Endothelial cell of umbilical vein (primary cell): ENCODE measurements around the gene ADPRH. TPM values are rescaled to one million over a fixed set of nuclear protein-coding genes. Genes with fewer than 3 reads are reported as not detected.

ENCODE experiments used
- BruUV-seq: library from RNA; stranded (reverse); fragments of 400-500 nt; replicated peaks from 2 replicates; lab custom pipeline; 2021; lab: Mats Ljungman, UMichigan
- CTCF ChIA-PET: fragments of 300-600, 350-600 bp; sonication (Branson Sonifier 250); formaldehyde crosslinking; loops from one replicate; lab custom pipeline; 2021; ENCODE audit warnings: antibody characterized with exemption, inconsistent platforms; lab: Charles Lee
- POLR2A ChIA-PET: fragments of 300-600, 350-600 bp; sonication (Branson Sonifier 250); formaldehyde crosslinking; loops from one replicate; lab custom pipeline; 2021; ENCODE audit warnings: antibody characterized with exemption, inconsistent platforms; lab: Charles Lee
- DNase-seq: peaks from one replicate; pipeline ENCODE4 v3.0.0-alpha.2; 2011; ENCODE audit warnings: low read depth, low spot score
- FAIRE-seq: peaks from 2 replicates; lab custom pipeline; 2011; peaks lifted over from hg19 to GRCh38; lab: Jason Lieb, UNC
- H2AFZ ChIP-seq: 2 replicates; pipeline ENCODE4 v1.6.0; 2012; ENCODE audit warnings: low read depth, low read length, control low read depth, inconsistent platforms
- H3K27ac ChIP-seq: 2 replicates; pipeline ENCODE4 v1.5.1; 2011; ENCODE audit warnings: low read depth, mild to moderate bottlenecking, control low read depth, low read length, moderate library complexity; ENCODE audit not compliant: insufficient read depth
- H3K27me3 ChIP-seq, 2 experiments: 2 replicates each; pipeline versions ENCODE4 v1.6.0 to v1.6.1; 2011; ENCODE audit warnings: low read length in 2 of 2, mixed read lengths in 1 of 2; ENCODE audit not compliant: control insufficient read depth in 2 of 2, insufficient read depth in 2 of 2
- H3K36me3 ChIP-seq, 2 experiments: 2 replicates in 1 of 2; 3 replicates in 1 of 2; pipeline ENCODE4 v1.5.1; 2011; ENCODE audit warnings: low read length in 2 of 2, mild to moderate bottlenecking in 1 of 2, moderate library complexity in 1 of 2; ENCODE audit not compliant: control insufficient read depth in 2 of 2, insufficient read depth in 2 of 2; ENCODE audit errors: extremely low read depth in 1 of 2
- H3K4me1 ChIP-seq: 3 replicates; pipeline ENCODE4 v1.5.1; 2011; ENCODE audit warnings: mild to moderate bottlenecking, low read length; ENCODE audit not compliant: control insufficient read depth, insufficient read depth; ENCODE audit errors: extremely low read depth
- H3K4me2 ChIP-seq: 2 replicates; pipeline ENCODE4 v1.6.1; 2011; ENCODE audit warnings: low read length, control low read depth, mixed read lengths; ENCODE audit not compliant: insufficient read depth
- H3K4me3 ChIP-seq, 3 experiments: fragments of 200-600 bp in 1 of 3; sonication (generic), shearing (Covaris generic) in 1 of 3; replicated peaks in 1 of 3; 2 replicates each; pipeline ENCODE4 v1.5.1; 2011 to 2016; ENCODE audit warnings: control low read depth in 3 of 3, low read length in 3 of 3, mild to moderate bottlenecking in 2 of 3, inconsistent platforms in 1 of 3, low read depth in 1 of 3, moderate library complexity in 1 of 3; ENCODE audit not compliant: insufficient read depth in 1 of 3
- H3K79me2 ChIP-seq: 2 replicates; pipeline ENCODE4 v1.6.0; 2012; ENCODE audit warnings: low read length, inconsistent platforms; ENCODE audit not compliant: control insufficient read depth, insufficient read depth
- H3K9ac ChIP-seq: replicated peaks from 2 replicates; pipeline ENCODE3; 2011; ENCODE audit warnings: low read length, control low read depth; ENCODE audit not compliant: insufficient read depth; ENCODE audit errors: extremely low read depth
- H3K9me1 ChIP-seq: replicated peaks from 3 replicates; pipeline ENCODE4 v1.6.0; 2011; ENCODE audit warnings: mild to moderate bottlenecking, low read length; ENCODE audit not compliant: control insufficient read depth, insufficient read depth; ENCODE audit errors: extremely low read depth
- H3K9me3 ChIP-seq: replicated peaks from 2 replicates; pipeline ENCODE4 v1.5.1; 2012; ENCODE audit warnings: low read length, inconsistent platforms; ENCODE audit not compliant: control insufficient read depth, insufficient read depth
- H4K20me1 ChIP-seq: replicated peaks from 2 replicates; pipeline ENCODE3; 2011; ENCODE audit warnings: mild to moderate bottlenecking, low read length; ENCODE audit not compliant: control insufficient read depth, insufficient read depth; ENCODE audit errors: extremely low read depth
- CTCF ChIP-seq, 2 donors: IDR thresholded peaks; 1 replicate in 1 of 2; 2 replicates in 1 of 2; pipeline ENCODE4 v1.5.1; 2011; ENCODE audit warnings: low read length in 2 of 2, mild to moderate bottlenecking in 2 of 2, moderate library complexity in 2 of 2, control low read depth in 1 of 2, inconsistent platforms in 1 of 2, low read depth in 1 of 2; ENCODE audit not compliant: insufficient read depth in 1 of 2; ENCODE audit errors: extremely low read depth in 1 of 2
- EZH2 ChIP-seq: IDR thresholded peaks from 2 replicates; pipeline ENCODE4 v1.6.1; 2012; ENCODE audit warnings: borderline replicate concordance, low read depth, mild to moderate bottlenecking, moderate library complexity, low read length, inconsistent platforms; ENCODE audit not compliant: severe bottlenecking
- FOS ChIP-seq: IDR thresholded peaks from 2 replicates; pipeline ENCODE4 v1.6.1; 2011; ENCODE audit warnings: mild to moderate bottlenecking, low read length, moderate library complexity, borderline replicate concordance; ENCODE audit not compliant: insufficient read depth
- GATA2 ChIP-seq: IDR thresholded peaks from 2 replicates; pipeline ENCODE4 v1.7.0; 2011; ENCODE audit warnings: low read depth, mild to moderate bottlenecking, moderate library complexity, mixed read lengths, low read length; ENCODE audit not compliant: insufficient read length, insufficient read depth
- JUN ChIP-seq: IDR thresholded peaks from 2 replicates; pipeline ENCODE4 v1.6.1; 2011; ENCODE audit warnings: borderline replicate concordance, low read depth; ENCODE audit not compliant: insufficient read length, insufficient read depth
- MAX ChIP-seq: IDR thresholded peaks from 2 replicates; pipeline ENCODE4 v1.6.1; 2011; ENCODE audit not compliant: insufficient read depth, insufficient read length
- MYC ChIP-seq: IDR thresholded peaks from one replicate; pipeline ENCODE4 v1.6.1; 2011; ENCODE audit warnings: mild to moderate bottlenecking, low read depth, low read length
- POLR2A ChIP-seq: IDR thresholded peaks from 2 replicates; pipeline ENCODE4 v1.6.1; 2012; ENCODE audit warnings: low read depth, mild to moderate bottlenecking, control low read depth, low read length
- POLR2AphosphoS5 ChIP-seq: IDR thresholded peaks from 2 replicates; pipeline ENCODE4 v1.6.1; 2012; ENCODE audit warnings: low read depth, mild to moderate bottlenecking, control low read depth, low read length, moderate library complexity; ENCODE audit not compliant: insufficient read depth
- dilution Hi-C: fragments of 300-500 bp; cut with MboI; formaldehyde crosslinking; loops from one replicate; pipeline ENCODE4 v1.15.0; 2019; ENCODE audit warnings: low sequenced_read_pairs; ENCODE audit not compliant: extremely low pct_ligation_motif_present
- intact Hi-C: fragments of 100-400 bp; cut with micrococcal nuclease; formaldehyde crosslinking; loops from one replicate; pipeline ENCODE4 v1.10.0; 2022
- polyA plus RNA-seq, 4 experiments: library from polyadenylated mRNA; depleted of rRNA in 3 of 4; stranded (reverse) in 3 of 4; unstranded in 1 of 4; fragments of >200 nt; gene quantifications; 2 replicates each; pipeline versions ENCODE4 v1.2.1 to v1.2.3, GENCODE V29; 2011 to 2012; ENCODE audit warnings: missing spikeins in 1 of 4
- total RNA-seq: library from RNA; stranded (reverse); gene quantifications from 2 replicates; pipeline ENCODE4 v1.2.3, GENCODE V29; 2021

Gene ADPRH
- total and polyA plus RNA-seq, 2 donors (not counting 3 experiments of a cell fraction or from before 2014, with no cell fraction given): 3.5 to 8.0 TPM

- DNase-seq (no peak), FAIRE-seq (no peak)
- BruUV-seq: no TSS peak
- intact Hi-C loops: no loop called here
- ChIA-PET CTCF (interaction anchor here (1.0 to 1.7 kb wide), 2 partner anchors 18 to 30 kb away, joined by 3 to 4 read pairs; partner anchors contain the start of gene ADPRH), POLR2A (no interaction called here)
- dilution Hi-C loops: no loop called here
- Histone ChIP-seq H3K4me3 (no peak overlapping the region), H4K20me1 (no peaks in the 10 kb centered on the region), H3K79me2 (no peaks in the 10 kb centered on the region), H3K27ac (no peak overlapping the region), H3K9me3 (no peaks in the 10 kb centered on the region), H3K4me1 (no peaks in the 10 kb centered on the region), H3K9ac (no peak overlapping the region), H3K36me3 (no peaks in the 10 kb centered on the region), H3K27me3 (peaks cover 8 to 11% of the 10 kb centered on the region in 2 experiments), H2AFZ (no peak overlapping the region), H3K9me1 (no peaks in the 10 kb centered on the region), H3K4me2 (no peak overlapping the region)
- TF ChIP-seq JUN (no peak), CTCF (IDR thresholded peaks at IDR 0.05; ENCODE audit: extremely low read depth in 1 of 2, insufficient read depth in 1 of 2, low read depth in 1 of 2, low read length in 2 of 2) (no peak), FOS (no peak), POLR2A (no peak), MAX (no peak), GATA2 (no peak), POLR2AphosphoS5 (no peak), MYC (no peak), EZH2 (no peak)
Observed at GRCh38 chr3:119609301-119609700, 30.0 kb downstream of the ADPRH start.
